Smooth muscle cell (in vitro differentiated cells): Measurements from ENCODE around the gene DGKD. TPM values are rescaled to one million over a fixed set of nuclear protein-coding genes. Genes with fewer than 3 reads are reported as not detected.

Source experiments
- DNase-seq: peaks from one replicate; lab custom pipeline; 2025; ENCODE audit not compliant: unreplicated experiment; lab: John Stamatoyannopoulos, UW
- H2AFZ ChIP-seq: fragments of 200-600 bp; sonication (generic); 2 replicates; pipeline ENCODE4 v1.6.0; 2016; ENCODE audit warnings: antibody characterized with exemption, low read depth, mild to moderate bottlenecking
- H3F3A ChIP-seq: fragments of 200-600 bp; sonication (generic); 2 replicates; pipeline ENCODE4 v1.6.0; 2017; ENCODE audit warnings: antibody characterized with exemption, low read depth
- H3K27ac ChIP-seq: fragments of 200-600 bp; sonication (generic); 2 replicates; pipeline ENCODE4 v1.5.1; 2016; ENCODE audit warnings: low read depth, mild to moderate bottlenecking
- H3K27me3 ChIP-seq: fragments of 200-600 bp; sonication (generic); 2 replicates; pipeline ENCODE4 v1.6.1; 2016; ENCODE audit warnings: low read depth, mild to moderate bottlenecking
- H3K36me3 ChIP-seq: fragments of 200-600 bp; sonication (generic); 2 replicates; pipeline ENCODE4 v1.5.1; 2016; ENCODE audit warnings: low read depth
- H3K4me1 ChIP-seq: fragments of 200-600 bp; sonication (generic); 2 replicates; pipeline ENCODE4 v1.5.1; 2016; ENCODE audit warnings: low read depth
- H3K4me2 ChIP-seq: fragments of 200-600 bp; sonication (generic); 2 replicates; pipeline ENCODE4 v1.6.0; 2016; ENCODE audit warnings: mild to moderate bottlenecking
- H3K4me3 ChIP-seq: fragments of 200-600 bp; sonication (generic); 2 replicates; pipeline ENCODE4 v1.5.1; 2016; ENCODE audit warnings: mild to moderate bottlenecking
- H3K79me2 ChIP-seq: fragments of 200-600 bp; sonication (generic); 2 replicates; pipeline ENCODE4 v1.6.0; 2016; ENCODE audit warnings: low read depth, mild to moderate bottlenecking
- H3K9ac ChIP-seq: fragments of 200-600 bp; sonication (generic); 2 replicates; pipeline ENCODE4 v1.6.0; 2016; ENCODE audit warnings: low read depth
- H3K9me3 ChIP-seq: fragments of 200-600 bp; sonication (generic); replicated peaks from 2 replicates; pipeline ENCODE4 v1.5.1; 2016; ENCODE audit warnings: low read depth
- H4K20me1 ChIP-seq: fragments of 200-600 bp; sonication (generic); 2 replicates; pipeline ENCODE4 v1.6.0; 2016; ENCODE audit warnings: low read depth
- WGBS: methylation state at CpG from one replicate; pipeline ENCODE4 v1.1.7; 2016; ENCODE audit warnings: low lambda C conversion rate; 5-methylcytosine and 5-hydroxymethylcytosine counted together
- polyA plus RNA-seq: library from polyadenylated mRNA; unstranded; fragments of >200 nt; fragmentation: Nextera tagmentation; extraction: Ambion mirVana; gene quantifications from 2 replicates; pipeline ENCODE4 v1.2.1, GENCODE V29; 2016
- total RNA-seq: library from RNA; depleted of rRNA; stranded (reverse); fragments of >200 nt; gene quantifications from 2 replicates; pipeline ENCODE4 v1.2.3, GENCODE V29; 2014
- TF ChIP-seq, protein P1 (sequence below): fragments of 200-600 bp; sonication (generic); IDR thresholded peaks from 2 replicates; pipeline ENCODE4 v1.5.1; 2017; ENCODE audit warnings: borderline replicate concordance, mild to moderate bottlenecking, antibody characterized with exemption; ENCODE audit not compliant: insufficient read depth, poor library complexity, severe bottlenecking

Gene DGKD
- total and polyA plus RNA-seq, 2 experiments from 2014 or later: 12.2 to 14.2 TPM

DNA sequence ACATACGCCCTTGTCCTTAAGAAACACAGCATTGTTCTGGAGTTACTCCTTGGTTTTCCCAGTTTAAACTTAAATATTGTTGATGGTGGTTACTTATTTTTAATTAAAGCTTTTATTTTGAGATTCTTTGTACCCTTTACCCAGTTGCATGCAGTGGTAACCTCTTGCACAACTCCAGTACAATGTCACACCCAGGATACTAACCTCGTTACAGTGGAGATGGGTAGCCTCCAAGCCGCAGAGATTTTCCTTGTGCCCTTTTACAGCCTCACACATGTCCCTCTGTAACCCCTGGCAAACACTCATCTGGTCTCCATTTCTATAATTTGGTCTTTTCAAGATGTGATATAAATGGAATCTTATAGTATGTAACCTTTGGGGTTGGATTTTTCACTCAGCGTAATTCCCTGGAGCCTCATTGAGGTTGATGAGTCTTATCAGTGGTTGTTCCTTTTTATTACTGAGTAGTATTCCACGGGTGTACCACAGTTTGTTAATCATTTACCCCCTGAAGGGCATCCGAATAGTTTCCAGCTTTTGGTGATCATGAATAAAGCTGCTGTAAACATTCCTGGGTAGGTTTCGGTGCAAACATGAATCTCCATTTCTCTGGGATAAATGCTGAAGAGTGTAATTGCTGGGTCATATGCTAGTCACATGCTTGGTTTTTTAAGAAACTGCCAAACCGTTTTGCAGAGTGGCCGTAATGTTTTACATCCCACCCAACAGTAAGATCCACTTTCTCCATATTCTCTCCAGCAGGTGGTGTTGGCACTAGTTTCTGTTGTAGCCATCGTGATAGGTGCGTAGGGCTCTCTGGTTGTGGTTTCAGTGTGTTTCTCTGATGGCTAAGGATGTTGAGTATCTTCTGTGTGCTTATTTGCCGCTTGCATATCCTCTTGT, 68.6 kb downstream of the DGKD start:
- Histone ChIP-seq H3K27me3 (no peaks in the 10 kb centered on the region), H3K9me3 (no peaks in the 10 kb centered on the region), H3K79me2 (peaks cover 57% of the 10 kb centered on the region), H2AFZ (no peak overlapping the region), H3K9ac (no peak overlapping the region), H4K20me1 (no peaks in the 10 kb centered on the region), H3K27ac (no peak overlapping the region), H3K4me1 (peaks cover 14% of the 10 kb centered on the region), H3F3A (peaks cover 12% of the 10 kb centered on the region), H3K36me3 (no peaks in the 10 kb centered on the region), H3K4me2 (no peak overlapping the region), H3K4me3 (no peak overlapping the region)
- TF ChIP-seq, protein P1, sequence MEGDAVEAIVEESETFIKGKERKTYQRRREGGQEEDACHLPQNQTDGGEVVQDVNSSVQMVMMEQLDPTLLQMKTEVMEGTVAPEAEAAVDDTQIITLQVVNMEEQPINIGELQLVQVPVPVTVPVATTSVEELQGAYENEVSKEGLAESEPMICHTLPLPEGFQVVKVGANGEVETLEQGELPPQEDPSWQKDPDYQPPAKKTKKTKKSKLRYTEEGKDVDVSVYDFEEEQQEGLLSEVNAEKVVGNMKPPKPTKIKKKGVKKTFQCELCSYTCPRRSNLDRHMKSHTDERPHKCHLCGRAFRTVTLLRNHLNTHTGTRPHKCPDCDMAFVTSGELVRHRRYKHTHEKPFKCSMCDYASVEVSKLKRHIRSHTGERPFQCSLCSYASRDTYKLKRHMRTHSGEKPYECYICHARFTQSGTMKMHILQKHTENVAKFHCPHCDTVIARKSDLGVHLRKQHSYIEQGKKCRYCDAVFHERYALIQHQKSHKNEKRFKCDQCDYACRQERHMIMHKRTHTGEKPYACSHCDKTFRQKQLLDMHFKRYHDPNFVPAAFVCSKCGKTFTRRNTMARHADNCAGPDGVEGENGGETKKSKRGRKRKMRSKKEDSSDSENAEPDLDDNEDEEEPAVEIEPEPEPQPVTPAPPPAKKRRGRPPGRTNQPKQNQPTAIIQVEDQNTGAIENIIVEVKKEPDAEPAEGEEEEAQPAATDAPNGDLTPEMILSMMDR: no peak
- WGBS: 94% methylated on average over 12 of the region's 12 CpGs
- DNase-seq: no peak

DNA sequence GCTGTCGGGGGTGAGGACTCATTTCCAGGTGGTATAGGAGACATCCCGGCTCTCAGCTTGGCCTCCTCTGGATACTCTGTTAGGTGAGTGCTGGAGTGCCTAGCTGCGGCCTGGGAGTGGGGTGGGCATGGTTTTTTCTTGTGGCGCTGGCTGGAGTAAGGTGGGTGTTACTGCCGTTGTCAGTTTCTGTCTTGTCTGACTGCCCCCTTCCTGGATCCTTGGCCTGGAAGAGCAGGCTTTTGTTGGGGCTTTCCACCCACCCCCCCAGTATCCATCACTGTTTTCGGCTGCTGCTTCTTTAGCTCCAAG, 69.2 kb downstream of the DGKD start:
- peaks cover 12% of the 10 kb centered on the region for H3F3A ChIP-seq
- H3K79me2 ChIP-seq: peaks cover 51% of the 10 kb centered on the region
- no peaks in the 10 kb centered on the region for H3K9me3 ChIP-seq
- H4K20me1 ChIP-seq: no peaks in the 10 kb centered on the region
- H3K4me3 ChIP-seq: no peak overlapping the region
- H3K36me3 ChIP-seq: no peaks in the 10 kb centered on the region
- H3K27me3 ChIP-seq: no peaks in the 10 kb centered on the region
- peaks cover 14% of the 10 kb centered on the region for H3K4me1 ChIP-seq
- no peak for DNase-seq
- no peak overlapping the region for H3K9ac ChIP-seq
- H3K4me2 ChIP-seq: no peak overlapping the region
- no peak overlapping the region for H2AFZ ChIP-seq
- H3K27ac ChIP-seq: no peak overlapping the region
- WGBS: 96% methylated on average over 6 of the region's 6 CpGs
- TF ChIP-seq, protein P1: no peak

DNA sequence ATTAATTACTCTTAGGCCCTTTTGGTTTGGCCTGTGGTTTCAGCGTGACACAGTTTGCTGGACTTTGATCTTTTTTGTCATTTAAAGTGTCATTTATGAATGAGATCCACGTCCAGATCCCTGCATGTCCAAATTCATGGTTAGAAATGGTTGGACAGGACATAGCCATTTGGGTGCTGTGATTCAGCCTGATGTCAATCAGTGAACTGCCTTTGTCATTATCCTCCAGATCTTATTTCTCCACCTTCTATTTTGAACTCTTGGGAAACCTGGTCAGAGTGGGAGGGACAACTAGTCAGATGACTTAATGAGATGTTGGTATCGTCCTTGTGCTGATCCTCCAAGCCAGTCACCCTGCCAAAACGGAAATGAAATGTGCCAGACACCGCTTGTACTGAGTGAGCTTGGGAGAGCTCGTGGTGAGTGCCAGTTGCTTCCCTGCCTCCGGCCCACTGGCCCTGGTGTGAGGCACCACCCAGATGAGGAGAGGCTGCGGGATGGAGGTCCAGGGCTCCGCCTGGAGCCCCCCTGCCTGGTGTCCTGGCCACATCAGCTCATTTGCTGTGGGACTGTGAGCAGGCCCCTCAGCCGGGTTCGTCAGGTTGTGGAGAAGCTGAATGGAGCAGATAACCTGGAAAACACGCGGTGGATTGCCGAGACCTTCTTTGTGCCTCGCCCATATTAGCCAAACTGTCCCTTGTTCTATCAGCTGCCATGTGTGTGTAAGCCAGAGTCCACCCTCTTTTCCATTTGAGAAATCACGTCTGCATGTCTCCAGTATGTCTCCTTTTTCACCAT, 70.1 kb downstream of the DGKD start:
- Histone ChIP-seq H2AFZ (no peak overlapping the region), H4K20me1 (no peaks in the 10 kb centered on the region), H3K4me3 (no peak overlapping the region), H3F3A (peaks cover 12% of the 10 kb centered on the region), H3K4me2 (no peak overlapping the region), H3K9ac (no peak overlapping the region), H3K27ac (no peak overlapping the region), H3K4me1 (peaks cover 14% of the 10 kb centered on the region), H3K79me2 (peaks cover 45% of the 10 kb centered on the region), H3K9me3 (no peaks in the 10 kb centered on the region), H3K36me3 (no peaks in the 10 kb centered on the region), H3K27me3 (no peaks in the 10 kb centered on the region)
- 95% methylated on average over 16 of the region's 16 CpGs for WGBS
- TF ChIP-seq, protein P1: no peak
- DNase-seq: no peak
